ENCODE data around the gene RDM1. TPM values are rescaled to one million over a fixed set of nuclear protein-coding genes. Genes with fewer than 3 reads are reported as not detected.

RDM1 gene
- total RNA-seq, 4 donors from 2014 or later: not detected

GRCh38 chr17:35906926-35907637, 23.5 kb downstream of the RDM1 start:
- no peaks in the 10 kb centered on the region for H3K9me3 ChIP-seq
- H3K36me3 ChIP-seq: no peaks in the 10 kb centered on the region
- ATAC-seq (no peak), DNase-seq (no peak)
- intact Hi-C loops (cut with DNase I; ENCODE audit: low total_unique reads) (no loop called here), in situ Hi-C loops (cut with MboI; ENCODE audit: low sequenced_read_pairs in 4 of 4) (no loop called here)
- H3K27me3 ChIP-seq: peaks cover 0 to 4% (median 0%) of the 10 kb centered on the region in 3 donors
- no peak overlapping the region for H3K27ac ChIP-seq
- no peak overlapping the region for H3K4me3 ChIP-seq
- TF ChIP-seq POLR2A (IDR thresholded peaks at IDR 0.05): no peak
- TF ChIP-seq, protein P1, sequence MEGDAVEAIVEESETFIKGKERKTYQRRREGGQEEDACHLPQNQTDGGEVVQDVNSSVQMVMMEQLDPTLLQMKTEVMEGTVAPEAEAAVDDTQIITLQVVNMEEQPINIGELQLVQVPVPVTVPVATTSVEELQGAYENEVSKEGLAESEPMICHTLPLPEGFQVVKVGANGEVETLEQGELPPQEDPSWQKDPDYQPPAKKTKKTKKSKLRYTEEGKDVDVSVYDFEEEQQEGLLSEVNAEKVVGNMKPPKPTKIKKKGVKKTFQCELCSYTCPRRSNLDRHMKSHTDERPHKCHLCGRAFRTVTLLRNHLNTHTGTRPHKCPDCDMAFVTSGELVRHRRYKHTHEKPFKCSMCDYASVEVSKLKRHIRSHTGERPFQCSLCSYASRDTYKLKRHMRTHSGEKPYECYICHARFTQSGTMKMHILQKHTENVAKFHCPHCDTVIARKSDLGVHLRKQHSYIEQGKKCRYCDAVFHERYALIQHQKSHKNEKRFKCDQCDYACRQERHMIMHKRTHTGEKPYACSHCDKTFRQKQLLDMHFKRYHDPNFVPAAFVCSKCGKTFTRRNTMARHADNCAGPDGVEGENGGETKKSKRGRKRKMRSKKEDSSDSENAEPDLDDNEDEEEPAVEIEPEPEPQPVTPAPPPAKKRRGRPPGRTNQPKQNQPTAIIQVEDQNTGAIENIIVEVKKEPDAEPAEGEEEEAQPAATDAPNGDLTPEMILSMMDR (IDR thresholded peaks at IDR 0.05 in 4 of 5, conservative IDR thresholded peaks at IDR 0.05 in 1 of 5): no peak
- H3K4me1 ChIP-seq: no peaks in the 10 kb centered on the region

GRCh38 chr17:35906191-35906925, 24.2 kb downstream of the RDM1 start:
- no peak for DNase-seq
- no peaks in the 10 kb centered on the region for H3K9me3 ChIP-seq
- peaks cover 0 to 4% (median 0%) of the 10 kb centered on the region in 3 donors for H3K27me3 ChIP-seq
- H3K36me3 ChIP-seq: no peaks in the 10 kb centered on the region
- no peak overlapping the region for H3K27ac ChIP-seq
- intact Hi-C loops (cut with DNase I; ENCODE audit: low total_unique reads) (no loop called here), in situ Hi-C loops (cut with MboI; ENCODE audit: low sequenced_read_pairs in 4 of 4) (no loop called here)
- no peaks in the 10 kb centered on the region for H3K4me1 ChIP-seq
- no peak for ATAC-seq
- TF ChIP-seq, protein P1 (IDR thresholded peaks at IDR 0.05 in 4 of 5, conservative IDR thresholded peaks at IDR 0.05 in 1 of 5): no peak
- TF ChIP-seq POLR2A (IDR thresholded peaks at IDR 0.05): no peak
- no peak overlapping the region for H3K4me3 ChIP-seq

DNA sequence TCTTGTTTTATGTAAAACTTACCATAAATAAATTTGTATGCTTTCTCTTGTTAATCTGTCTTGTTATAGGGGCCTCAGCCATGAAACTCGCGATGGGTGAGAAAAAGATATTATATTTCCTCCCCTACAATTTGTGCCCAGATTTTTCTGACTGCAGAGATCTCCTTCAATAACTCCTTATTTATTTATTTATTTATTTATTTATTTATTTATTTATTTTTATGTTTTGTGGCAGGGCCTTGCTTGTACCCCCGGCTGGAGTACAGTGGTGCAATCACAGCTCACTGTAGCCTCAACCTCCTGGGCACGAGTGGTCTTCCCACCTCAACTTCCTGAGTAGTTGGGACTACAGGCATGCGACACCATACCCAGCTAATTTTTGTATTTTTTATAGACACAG, 27.1 kb downstream of the RDM1 start:
- no peaks in the 10 kb centered on the region for H3K36me3 ChIP-seq
- in situ Hi-C loops (cut with MboI; ENCODE audit: low sequenced_read_pairs in 4 of 4): no loop called here
- H3K9me3 ChIP-seq: no peaks in the 10 kb centered on the region
- intact Hi-C loops (cut with DNase I; ENCODE audit: low total_unique reads): no loop called here
- H3K4me3 ChIP-seq: no peak overlapping the region
- DNase-seq (no peak), ATAC-seq (no peak)
- H3K4me1 ChIP-seq: no peaks in the 10 kb centered on the region
- no peak overlapping the region for H3K27ac ChIP-seq
- TF ChIP-seq, protein P1 (IDR thresholded peaks at IDR 0.05 in 4 of 5, conservative IDR thresholded peaks at IDR 0.05 in 1 of 5): no peak
- no peak for TF ChIP-seq POLR2A (IDR thresholded peaks at IDR 0.05)
- peaks cover 0 to 4% (median 0%) of the 10 kb centered on the region in 3 donors for H3K27me3 ChIP-seq

DNA sequence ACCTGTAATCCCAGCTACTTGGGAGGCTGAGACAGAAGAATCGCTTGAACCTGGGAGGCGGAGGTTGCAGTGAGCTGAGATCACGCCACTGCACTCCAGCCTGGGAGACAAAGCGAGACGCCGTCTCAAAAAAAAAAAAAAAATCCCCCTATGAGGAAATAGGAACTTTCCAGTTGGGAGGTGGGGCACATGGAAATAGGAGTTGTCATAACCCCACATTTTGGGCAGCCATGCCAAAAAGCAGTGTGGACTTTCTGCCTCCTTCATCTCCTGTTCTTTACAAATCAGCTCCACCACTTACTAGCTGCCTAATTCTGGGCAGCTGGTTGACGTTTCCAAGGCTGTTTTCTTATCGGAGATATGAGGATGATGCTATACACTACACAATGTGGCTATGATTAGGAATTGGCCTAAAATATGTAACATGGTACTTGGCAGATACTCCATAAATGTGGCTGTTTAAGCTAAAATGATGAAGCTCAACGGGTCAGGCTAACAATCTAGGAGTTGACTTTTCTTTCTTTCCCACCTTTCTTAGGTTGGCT, 28.9 kb downstream of the RDM1 start:
- in situ Hi-C loops (cut with MboI; ENCODE audit: low sequenced_read_pairs in 4 of 4) (no loop called here), intact Hi-C loops (cut with DNase I; ENCODE audit: low total_unique reads) (no loop called here)
- Histone ChIP-seq H3K9me3 (no peaks in the 10 kb centered on the region), H3K4me3 (no peak overlapping the region), H3K4me1 (no peaks in the 10 kb centered on the region), H3K27ac (no peak overlapping the region), H3K36me3 (no peaks in the 10 kb centered on the region), H3K27me3 (peaks cover 0 to 4% (median 0%) of the 10 kb centered on the region in 3 donors)
- TF ChIP-seq, protein P1 (IDR thresholded peaks at IDR 0.05 in 4 of 5, conservative IDR thresholded peaks at IDR 0.05 in 1 of 5): no peak
- TF ChIP-seq POLR2A (IDR thresholded peaks at IDR 0.05): no peak
- DNase-seq (no peak), ATAC-seq (no peak)

Measured in gastrocnemius medialis (tissue), 4 donors.